SH-SY5Y (cell line): ENCODE results near the gene CCDC85C.

ENCODE experiments used
- GATA2 ChIP-seq: IDR thresholded peaks from 2 replicates; pipeline ENCODE4 v1.6.1; 2011; ENCODE audit warnings: mild to moderate bottlenecking, low read depth, low read length
- GATA3 ChIP-seq: IDR thresholded peaks from 2 replicates; pipeline ENCODE4 v1.6.1; 2011; ENCODE audit warnings: low read depth, mild to moderate bottlenecking, low read length, moderate library complexity

- TF ChIP-seq GATA3 (no peak), GATA2 (no peak)
These were observed 43.6 kb downstream of the CCDC85C start for GRCh38 chr14:99560403-99560802.
